NCI-H2196 treated with DMSO at 0.1 percent for 48 hours (cell line): ENCODE results near the gene NFE2L1.

Source experiments
- DNase-seq: peaks from one replicate; lab custom pipeline; 2025; ENCODE audit not compliant: unreplicated experiment; lab: John Stamatoyannopoulos, UW

NFE2L1 gene

GRCh38 chr17:48106802-48107136, 58.6 kb downstream of the NFE2L1 start:
- DNase-seq, result no peak

- DNase-seq, result peak; percentile 86
Measured at GRCh38 chr17:48107137-48108055, 59.2 kb downstream of the NFE2L1 start, which contains the start of gene SNX11. Gene SNX11, plus strand, starts transcription at chr17:48107766. Its CDS starts 4,278 bp downstream, at chr17:48112044.

GRCh38 chr17:48110761-48111160, 62.6 kb downstream of the NFE2L1 start:
- no peak for DNase-seq
